GM12892 (cell line): ENCODE data around the gene ACACB.

ENCODE experiments used
- POLR2A ChIP-seq: IDR thresholded peaks from 2 replicates; pipeline ENCODE4 v1.6.1; 2011; ENCODE audit warnings: low read depth, low read length, control low read depth
- TAF1 ChIP-seq: IDR thresholded peaks from 2 replicates; pipeline ENCODE4 v1.6.1; 2011; ENCODE audit warnings: low read depth, mild to moderate bottlenecking, control low read depth, low read length, borderline replicate concordance

GRCh38 chr12:109244073-109244472 lies 127.7 kb downstream of the ACACB start:
- TF ChIP-seq POLR2A (no peak), TAF1 (no peak)
